CD4-positive, alpha-beta T cell (primary cell): Measurements from ENCODE around the gene ELP4. TPM values are rescaled to one million over a fixed set of nuclear protein-coding genes. Genes with fewer than 3 reads are reported as not detected.

ENCODE experiments used
- ATAC-seq: fragments of 200-7000 bp; cut with Tn5 transposase; one replicate; pipeline ENCODE4 v1.10.0; 2022; ENCODE audit warnings: mild to moderate bottlenecking; ENCODE audit not compliant: poor library complexity
- CTCF ChIA-PET: fragments of 350-600 bp; sonication (Branson Sonifier 250); formaldehyde crosslinking; loops from one replicate; lab custom pipeline; 2021; ENCODE audit warnings: antibody characterized with exemption, inconsistent platforms; lab: Charles Lee
- POLR2A ChIA-PET: fragments of 350-600 bp; sonication (Branson Sonifier 250); formaldehyde crosslinking; loops from one replicate; lab custom pipeline; 2021; ENCODE audit warnings: antibody characterized with exemption, inconsistent platforms; lab: Charles Lee
- DNase-seq, 14 experiments: peaks; one replicate each; pipeline ENCODE4 v3.0.0-alpha.2; 2013 to 2020; ENCODE audit warnings: mixed read lengths in 2 of 14
- H3K27ac ChIP-seq, 2 donors: one replicate each; pipeline versions ENCODE4 v1.5.1 to v1.7.0; 2013; ENCODE audit warnings: low read length in 2 of 2, low read depth in 1 of 2, mild to moderate bottlenecking in 1 of 2
- H3K27me3 ChIP-seq, 2 experiments: 1 replicate in 1 of 2; 2 replicates in 1 of 2; pipeline versions ENCODE4 v1.6.1 to v1.7.0; 2013; ENCODE audit warnings: low read length in 2 of 2, control low read depth in 1 of 2, mild to moderate bottlenecking in 1 of 2, moderate library complexity in 1 of 2; ENCODE audit not compliant: insufficient read depth in 2 of 2, control insufficient read depth in 1 of 2
- H3K36me3 ChIP-seq: one replicate; pipeline ENCODE4 v1.6.1; 2013; ENCODE audit warnings: low read length, control low read depth; ENCODE audit not compliant: insufficient read depth
- H3K4me1 ChIP-seq: one replicate; pipeline ENCODE4 v1.6.1; 2013; ENCODE audit warnings: low read length, control low read depth; ENCODE audit not compliant: insufficient read depth
- H3K4me3 ChIP-seq: one replicate; pipeline ENCODE4 v1.5.1; 2013; ENCODE audit warnings: mild to moderate bottlenecking, low read length, moderate library complexity
- H3K9me3 ChIP-seq, 2 experiments: 1 replicate in 1 of 2; 2 replicates in 1 of 2; pipeline versions ENCODE4 v1.6.1 to v1.7.0; 2013; ENCODE audit warnings: low read length in 2 of 2, mild to moderate bottlenecking in 2 of 2, control low read depth in 1 of 2, moderate library complexity in 1 of 2; ENCODE audit not compliant: control insufficient read depth in 1 of 2, insufficient read depth in 1 of 2
- H3K27ac Mint-ChIP-seq: one replicate; pipeline ENCODE4 v1.8.0; 2020; ENCODE audit warnings: mixed read lengths
- H3K27me3 Mint-ChIP-seq: one replicate; pipeline ENCODE4 v1.8.0; 2021; ENCODE audit warnings: mixed read lengths
- H3K36me3 Mint-ChIP-seq: one replicate; pipeline ENCODE4 v1.8.0; 2021; ENCODE audit warnings: low read depth, mixed read lengths
- H3K4me1 Mint-ChIP-seq: one replicate; pipeline ENCODE4 v1.8.0; 2021; ENCODE audit warnings: low read depth, mixed read lengths
- H3K4me3 Mint-ChIP-seq: one replicate; pipeline ENCODE4 v1.8.0; 2020; ENCODE audit warnings: mild to moderate bottlenecking, mixed read lengths
- H3K9me3 Mint-ChIP-seq: one replicate; pipeline ENCODE4 v1.8.0; 2020; ENCODE audit warnings: mixed read lengths
- intact Hi-C, 2 experiments: fragments of 100-400 bp; cut with DNase I in 1 of 2; cut with micrococcal nuclease in 1 of 2; formaldehyde crosslinking; loops; one replicate each; pipeline versions ENCODE4 v1.15.1 to v1.9.0; 2023 to 2025; cut with DNase I, micrococcal nuclease
- total RNA-seq, 174 experiments: library from RNA in 2 of 174; stranded (reverse) in 2 of 174; gene quantifications; one replicate each; pipeline ENCODE4 v1.2.3 and lab custom pipeline; 2021 to 2026
- TF ChIP-seq, protein P1 (sequence below): fragments of 200-600 bp; IDR thresholded peaks from one replicate; pipeline ENCODE4 v1.8.0; 2022; ENCODE audit warnings: antibody characterized with exemption, mild to moderate bottlenecking

The ELP4 gene
- total RNA-seq, 2 experiments from 2014 or later: 9.5 to 10.3 TPM

DNA sequence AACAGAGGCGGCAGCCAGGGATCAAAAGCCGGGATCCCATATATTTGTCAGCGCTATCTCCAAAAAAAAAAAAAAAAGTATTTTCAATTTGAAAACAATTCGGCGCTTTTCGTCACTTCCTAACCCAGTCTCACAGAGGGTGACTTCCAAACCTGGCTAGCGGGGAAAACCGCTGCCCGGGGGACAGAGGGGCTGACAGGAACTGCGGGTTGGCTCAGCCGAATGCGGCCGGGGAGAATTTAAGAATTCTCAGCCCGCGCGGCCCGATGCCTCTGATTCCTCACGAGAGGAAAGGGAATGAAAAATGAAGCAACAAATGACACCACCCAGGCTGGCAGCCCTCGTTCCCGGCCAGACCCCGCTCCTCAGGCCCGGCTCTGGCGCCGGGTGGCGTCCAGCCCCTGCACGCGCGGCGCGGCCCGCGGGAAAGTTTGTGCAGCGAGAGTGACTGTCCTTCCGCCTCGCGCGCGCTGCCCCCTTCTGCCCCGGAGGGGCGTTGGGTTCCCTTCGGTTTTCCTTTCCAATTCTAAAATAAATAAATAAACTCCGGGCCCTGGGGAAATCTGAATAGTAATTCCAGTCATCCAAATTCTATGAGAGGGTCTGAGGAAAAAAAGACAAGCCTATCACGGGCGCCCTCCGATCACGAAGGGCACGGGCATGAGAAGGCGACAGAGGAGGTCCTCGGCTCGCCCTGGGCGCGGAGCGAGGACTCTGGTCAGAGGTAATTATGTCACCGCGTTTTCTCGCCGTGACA, 306.3 kb downstream of the ELP4 start:
- intact Hi-C loops: no loop called here
- Histone ChIP-seq H3K4me1 (peaks cover 80% of the 10 kb centered on the region), H3K36me3 (no peaks in the 10 kb centered on the region), H3K27ac (no peak overlapping the region), H3K27me3 (peaks cover 84 to 94% of the 10 kb centered on the region in 2 experiments), H3K9me3 (peaks cover 4 to 72% of the 10 kb centered on the region in 2 experiments), H3K4me3 (no peak overlapping the region)
- Mint-ChIP-seq H3K4me3 (peak overlapping the region; percentile 71), H3K4me1 (peaks cover 43% of the 10 kb centered on the region), H3K36me3 (no peaks in the 10 kb centered on the region), H3K9me3 (no peaks in the 10 kb centered on the region), H3K27me3 (peaks cover 80% of the 10 kb centered on the region), H3K27ac (no peak overlapping the region)
- ATAC-seq (no peak), DNase-seq (no peak)
- ChIA-PET CTCF (no interaction called here), POLR2A (no interaction called here)
- TF ChIP-seq, protein P1, sequence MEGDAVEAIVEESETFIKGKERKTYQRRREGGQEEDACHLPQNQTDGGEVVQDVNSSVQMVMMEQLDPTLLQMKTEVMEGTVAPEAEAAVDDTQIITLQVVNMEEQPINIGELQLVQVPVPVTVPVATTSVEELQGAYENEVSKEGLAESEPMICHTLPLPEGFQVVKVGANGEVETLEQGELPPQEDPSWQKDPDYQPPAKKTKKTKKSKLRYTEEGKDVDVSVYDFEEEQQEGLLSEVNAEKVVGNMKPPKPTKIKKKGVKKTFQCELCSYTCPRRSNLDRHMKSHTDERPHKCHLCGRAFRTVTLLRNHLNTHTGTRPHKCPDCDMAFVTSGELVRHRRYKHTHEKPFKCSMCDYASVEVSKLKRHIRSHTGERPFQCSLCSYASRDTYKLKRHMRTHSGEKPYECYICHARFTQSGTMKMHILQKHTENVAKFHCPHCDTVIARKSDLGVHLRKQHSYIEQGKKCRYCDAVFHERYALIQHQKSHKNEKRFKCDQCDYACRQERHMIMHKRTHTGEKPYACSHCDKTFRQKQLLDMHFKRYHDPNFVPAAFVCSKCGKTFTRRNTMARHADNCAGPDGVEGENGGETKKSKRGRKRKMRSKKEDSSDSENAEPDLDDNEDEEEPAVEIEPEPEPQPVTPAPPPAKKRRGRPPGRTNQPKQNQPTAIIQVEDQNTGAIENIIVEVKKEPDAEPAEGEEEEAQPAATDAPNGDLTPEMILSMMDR: no peak

DNA sequence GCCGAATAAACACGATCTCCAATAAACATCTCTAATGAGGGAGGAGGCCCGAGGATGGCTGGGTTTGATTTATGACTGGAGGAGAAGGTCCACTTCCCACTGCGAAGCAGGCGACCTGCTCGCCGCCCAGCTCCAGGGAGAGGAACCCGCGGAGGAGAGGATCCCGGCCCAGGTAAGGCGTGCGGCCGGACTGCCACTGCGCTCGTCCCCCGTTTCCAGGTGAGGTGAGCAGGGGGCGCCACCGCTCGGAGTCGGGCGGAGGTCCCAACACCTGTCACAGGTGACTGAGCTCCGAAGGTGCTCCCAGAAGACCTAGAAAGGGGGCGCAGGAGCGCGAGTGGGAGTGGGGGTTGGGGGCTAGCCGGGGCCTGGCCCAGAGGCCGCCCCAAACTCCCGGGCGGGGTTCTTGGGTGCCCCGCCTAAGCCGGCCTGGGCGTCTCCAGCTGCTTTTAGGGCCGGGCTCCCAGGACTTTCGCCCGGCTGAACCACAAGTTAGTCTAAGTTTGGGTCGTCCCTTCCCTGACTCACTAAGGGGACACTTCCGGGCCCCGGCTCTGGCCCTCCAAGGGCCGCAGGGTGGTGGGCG, 307.0 kb downstream of the ELP4 start:
- DNase-seq (no peak), ATAC-seq (no peak)
- TF ChIP-seq, protein P1: no peak
- H3K4me1 Mint-ChIP-seq: peaks cover 38% of the 10 kb centered on the region
- H3K4me3 ChIP-seq: no peak overlapping the region
- H3K9me3 ChIP-seq: peaks cover 7 to 72% of the 10 kb centered on the region in 2 experiments
- H3K4me1 ChIP-seq: peaks cover 74% of the 10 kb centered on the region
- H3K27ac Mint-ChIP-seq: no peak overlapping the region
- H3K36me3 ChIP-seq: no peaks in the 10 kb centered on the region
- H3K27me3 Mint-ChIP-seq: peaks cover 79% of the 10 kb centered on the region
- ChIA-PET CTCF (no interaction called here), POLR2A (no interaction called here)
- H3K27ac ChIP-seq: no peak overlapping the region
- H3K36me3 Mint-ChIP-seq: no peaks in the 10 kb centered on the region
- intact Hi-C loops: no loop called here
- peaks cover 85 to 96% of the 10 kb centered on the region in 2 experiments for H3K27me3 ChIP-seq
- H3K4me3 Mint-ChIP-seq: peak overlapping the region; percentile 71
- no peaks in the 10 kb centered on the region for H3K9me3 Mint-ChIP-seq

DNA sequence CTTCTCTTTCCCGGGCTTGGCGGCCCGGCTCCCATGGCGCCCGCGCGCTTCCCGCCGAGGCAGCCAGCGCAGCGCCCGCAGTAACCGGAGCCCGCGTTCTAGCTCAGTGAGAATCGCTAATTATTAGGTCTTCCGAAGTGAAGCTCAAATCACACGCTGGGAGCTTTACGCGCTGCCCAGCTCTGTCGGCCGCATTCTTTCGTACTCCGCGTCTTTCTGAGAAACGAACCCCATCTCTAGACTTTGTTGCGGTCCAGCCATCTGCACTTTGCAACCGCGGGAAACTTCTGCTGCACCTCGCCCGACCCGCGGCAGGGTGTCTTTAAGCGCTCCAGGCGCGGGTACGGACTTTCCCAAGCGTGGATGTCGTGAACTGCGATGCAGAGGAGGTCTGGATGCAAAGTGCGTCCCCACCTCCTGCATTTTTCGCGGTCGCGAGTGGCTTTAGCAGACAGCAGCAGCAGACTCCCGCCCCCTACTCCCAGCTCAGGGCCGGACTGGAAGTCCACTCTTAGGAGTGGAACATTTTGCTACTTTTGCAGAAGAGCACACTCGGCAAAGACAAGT, 307.6 kb downstream of the ELP4 start:
- peak overlapping the region; percentile 68 for H3K4me3 Mint-ChIP-seq

More for the DNA sequence above, 307.6 kb downstream of the ELP4 start:
- Mint-ChIP-seq H3K27me3 (peaks cover 79% of the 10 kb centered on the region), H3K9me3 (no peaks in the 10 kb centered on the region), H3K4me1 (peaks cover 33% of the 10 kb centered on the region), H3K27ac (no peak overlapping the region), H3K36me3 (no peaks in the 10 kb centered on the region)
- peak overlapping the region; percentile 20 for H3K4me3 ChIP-seq
- H3K27me3 ChIP-seq: peaks cover 87 to 96% of the 10 kb centered on the region in 2 experiments
- ChIA-PET CTCF (no interaction called here), POLR2A (no interaction called here)
- no peak overlapping the region for H3K27ac ChIP-seq
- no peaks in the 10 kb centered on the region for H3K36me3 ChIP-seq
- TF ChIP-seq, protein P1: no peak
- DNase-seq (no peak), ATAC-seq (no peak)
- intact Hi-C loops: no loop called here
- H3K9me3 ChIP-seq: peaks cover 7 to 67% of the 10 kb centered on the region in 2 experiments
- peaks cover 68% of the 10 kb centered on the region for H3K4me1 ChIP-seq
